GM18502 (cell line): Measurements from ENCODE around the gene FAM221A.
"Not testable (repeated sequence)": the region's sequence is repeated elsewhere in the genome, so short reads cannot be mapped to it uniquely, and the experiment has no call there.

Experiments used
- ATAC-seq: cut with Tn5 transposase; IDR thresholded peaks from one replicate; pipeline ENCODE4 v1.9.1; 2021; ENCODE audit warnings: mild to moderate bottlenecking; ENCODE audit not compliant: unreplicated experiment, poor library complexity

Gene FAM221A

GRCh38 chr7:23698822-23699221 lies 18.8 kb downstream of the FAM221A start:
- no peak for ATAC-seq

- ATAC-seq = no peak
Observed at GRCh38 chr7:23700046-23700445, 20.0 kb downstream of the FAM221A start.

- ATAC-seq = no peak
Observed at GRCh38 chr7:23709081-23709750, 29.2 kb downstream of the FAM221A start.

- ATAC-seq = no peak
Observed at GRCh38 chr7:23710000-23710399, 30.0 kb downstream of the FAM221A start, which contains the start of gene STK31. Gene STK31 (plus strand): TSS chr7:23710219. CDS start chr7:23710286, 67 bp downstream.

- no peak for ATAC-seq
Observed at GRCh38 chr7:23712368-23713284, 32.6 kb downstream of the FAM221A start.

GRCh38 chr7:23713285-23714149 lies 33.5 kb downstream of the FAM221A start:
- ATAC-seq = no peak

- ATAC-seq = no peak
Observed at GRCh38 chr7:23714150-23714464, 34.1 kb downstream of the FAM221A start.

GRCh38 chr7:23714579-23714978 lies 34.6 kb downstream of the FAM221A start:
- ATAC-seq = no peak

GRCh38 chr7:23715099-23715498 lies 35.1 kb downstream of the FAM221A start:
- no peak for ATAC-seq

- ATAC-seq = no peak
Observed at GRCh38 chr7:23717788-23718187, 37.8 kb downstream of the FAM221A start.

GRCh38 chr7:23721456-23721855 lies 41.5 kb downstream of the FAM221A start:
- ATAC-seq = no peak

GRCh38 chr7:23722587-23723216 lies 42.7 kb downstream of the FAM221A start:
- ATAC-seq = not testable (repeated sequence)

GRCh38 chr7:23724113-23724512 lies 44.1 kb downstream of the FAM221A start:
- not testable (repeated sequence) for ATAC-seq

GRCh38 chr7:23742051-23742450 lies 62.1 kb downstream of the FAM221A start:
- no peak for ATAC-seq

GRCh38 chr7:23743226-23743625 lies 63.2 kb downstream of the FAM221A start:
- ATAC-seq = no peak

- no peak for ATAC-seq
Observed at GRCh38 chr7:23746629-23747028, 66.6 kb downstream of the FAM221A start.

- no peak for ATAC-seq
Observed at GRCh38 chr7:23751852-23752251, 71.9 kb downstream of the FAM221A start.
